GM20000 (cell line): Measurements from ENCODE around the gene RTRAF.

ENCODE experiments used
- DNase-seq: peaks from one replicate; pipeline ENCODE4 v3.0.0; 2012; ENCODE audit warnings: low spot score
- CTCF ChIP-seq: IDR thresholded peaks from 2 replicates; pipeline ENCODE4 v1.5.1; 2012; ENCODE audit warnings: mild to moderate bottlenecking, control low read depth; ENCODE audit errors: extremely low read depth, missing control alignments

RTRAF gene

GRCh38 chr14:52020866-52021717 is 31.7 kb downstream of the RTRAF start:
- TF ChIP-seq CTCF = no peak
- DNase-seq = no peak

DNA sequence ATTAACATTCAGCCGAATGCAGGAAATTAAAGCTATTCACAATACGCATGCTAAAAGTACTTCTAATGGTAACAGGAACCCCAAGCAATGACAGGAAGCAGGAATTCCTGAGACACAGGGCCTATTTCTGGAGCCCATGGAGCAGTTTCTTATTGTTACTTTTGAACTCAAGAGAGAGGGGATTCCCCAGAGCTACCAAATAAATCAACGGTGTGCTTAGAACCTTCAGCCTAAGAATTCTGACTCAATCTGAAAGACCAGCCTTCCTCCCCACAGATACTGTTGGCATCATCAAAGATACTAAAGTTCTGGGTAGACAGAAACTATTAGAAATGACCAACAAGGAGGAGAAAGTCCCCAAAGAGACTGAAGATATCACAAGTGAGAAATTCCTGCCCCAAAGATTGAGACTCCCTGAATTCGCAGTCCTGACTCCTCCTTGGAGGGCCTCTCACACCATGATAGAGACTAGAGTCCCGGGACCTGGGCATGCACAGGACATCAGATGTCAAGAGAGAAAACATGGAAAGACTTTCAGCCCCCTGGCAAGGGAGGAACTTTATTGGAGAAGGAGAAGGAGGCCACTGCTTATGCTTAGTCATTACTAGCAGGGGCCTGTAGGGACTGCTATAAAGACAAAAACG is 32.7 kb downstream of the RTRAF start:
- peak; percentile 50 for DNase-seq
- TF ChIP-seq CTCF = no peak

DNA sequence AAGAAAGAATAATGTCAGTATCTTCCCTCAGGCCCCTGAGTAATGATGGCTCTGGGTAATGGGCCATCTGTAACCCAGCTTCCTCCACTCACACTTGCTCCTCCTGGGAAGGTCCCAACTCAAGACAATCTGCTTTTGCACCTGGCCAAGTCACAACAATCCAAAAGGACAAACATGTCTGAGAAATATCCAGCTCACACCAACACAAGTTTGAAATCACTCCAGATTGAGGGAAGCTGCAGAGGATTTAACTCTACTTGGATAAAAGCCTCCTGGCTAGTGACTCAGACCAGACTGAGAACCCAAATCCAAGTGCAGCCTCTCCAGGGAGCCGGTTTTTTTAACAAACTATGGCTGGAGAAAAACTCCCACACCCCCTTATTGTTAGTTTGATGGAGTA is 34.2 kb downstream of the RTRAF start:
- TF ChIP-seq CTCF = no peak
- DNase-seq = no peak

GRCh38 chr14:52025310-52025709 is 36.0 kb downstream of the RTRAF start:
- DNase-seq = no peak
- TF ChIP-seq CTCF = no peak

DNA sequence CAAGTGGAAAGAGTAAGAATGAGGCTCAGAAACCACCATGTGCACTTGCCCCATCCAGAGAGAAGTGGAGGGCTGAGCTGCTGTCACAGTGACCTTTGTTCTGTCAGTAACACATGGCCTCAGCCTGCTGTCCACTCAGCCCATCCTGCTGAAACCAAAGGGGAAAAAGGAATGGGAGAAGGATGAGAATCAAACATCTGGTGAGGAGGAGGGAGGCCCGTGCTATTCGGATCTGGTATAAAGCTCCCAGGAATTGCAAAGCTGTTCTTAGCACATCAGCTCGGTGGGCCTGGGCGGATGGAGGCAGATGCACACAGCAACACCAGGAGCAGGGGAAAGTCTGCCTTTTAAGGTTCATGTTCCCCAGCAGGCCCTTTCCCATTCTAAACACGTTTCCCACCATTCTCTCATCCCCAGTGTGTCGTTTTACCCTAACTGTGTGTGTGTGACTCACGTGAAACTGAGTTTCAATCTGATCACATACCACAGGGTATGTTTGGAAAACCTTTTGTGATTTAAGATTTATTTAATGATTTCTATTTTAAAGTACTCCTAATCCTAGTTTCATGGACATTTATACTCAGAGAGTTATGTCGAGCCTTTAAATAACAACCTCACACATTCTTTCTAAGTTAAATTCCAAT is 36.8 kb downstream of the RTRAF start:
- no peak for DNase-seq
- TF ChIP-seq CTCF = no peak

DNA sequence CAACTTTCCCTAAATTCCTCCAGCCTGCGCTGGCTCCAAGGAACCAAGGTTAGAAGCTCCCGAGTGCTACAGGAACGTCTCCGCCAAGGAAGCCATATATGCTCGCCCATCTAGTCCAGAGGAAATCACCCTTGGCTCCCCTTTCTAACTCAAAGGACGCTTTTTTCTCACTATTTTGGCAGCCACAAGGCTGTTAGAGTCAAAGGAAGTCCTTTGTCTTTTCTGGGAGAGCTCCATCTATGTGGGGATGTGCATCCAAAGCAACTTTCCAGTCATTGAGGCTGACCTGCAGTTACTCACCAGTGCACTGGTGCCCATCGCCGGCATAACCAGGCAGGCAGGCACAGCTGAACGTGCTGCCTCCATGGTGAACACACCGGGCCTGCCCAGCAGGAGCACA is 37.6 kb downstream of the RTRAF start:
- no peak for DNase-seq
- TF ChIP-seq CTCF = no peak

- DNase-seq = no peak
- TF ChIP-seq CTCF = no peak
Measured at GRCh38 chr14:52029881-52030280, 40.5 kb downstream of the RTRAF start.
